Ishikawa (cell line): ENCODE data around the gene ANKS6.

Experiments
- CEBPB ChIP-seq: IDR thresholded peaks from 2 replicates; pipeline ENCODE4 v1.6.1; 2012
- CREB1 ChIP-seq: IDR thresholded peaks from 2 replicates; pipeline ENCODE4 v1.6.1; 2012; ENCODE audit warnings: low read depth
- EGR1 ChIP-seq: IDR thresholded peaks from 2 replicates; pipeline ENCODE4 v1.6.1; 2012
- EP300 ChIP-seq: IDR thresholded peaks from 2 replicates; pipeline ENCODE4 v1.6.1; 2012; ENCODE audit warnings: borderline replicate concordance
- FOXM1 ChIP-seq: IDR thresholded peaks from 2 replicates; pipeline ENCODE4 v1.6.1; 2012; ENCODE audit warnings: low read depth, borderline replicate concordance
- MAX ChIP-seq: IDR thresholded peaks from 2 replicates; pipeline ENCODE4 v1.6.1; 2012
- NFIC ChIP-seq: IDR thresholded peaks from 2 replicates; pipeline ENCODE4 v1.6.1; 2012
- RAD21 ChIP-seq: IDR thresholded peaks from 2 replicates; pipeline ENCODE4 v1.6.1; 2012; ENCODE audit warnings: low read depth
- REST ChIP-seq: IDR thresholded peaks from 2 replicates; pipeline ENCODE4 v1.6.1; 2012; ENCODE audit warnings: low read depth, mild to moderate bottlenecking
- TAF1 ChIP-seq: IDR thresholded peaks from 2 replicates; pipeline ENCODE4 v1.6.1; 2012; ENCODE audit warnings: low read depth, mild to moderate bottlenecking
- TCF12 ChIP-seq: IDR thresholded peaks from 2 replicates; pipeline ENCODE4 v1.6.1; 2012; ENCODE audit warnings: low read depth
- TEAD4 ChIP-seq: IDR thresholded peaks from 2 replicates; pipeline ENCODE4 v1.6.1; 2012
- USF1 ChIP-seq: IDR thresholded peaks from 2 replicates; pipeline ENCODE4 v1.6.1; 2012
- YY1 ChIP-seq: IDR thresholded peaks from 2 replicates; pipeline ENCODE4 v1.6.1; 2012; ENCODE audit warnings: low read depth
- ZBTB7A ChIP-seq: IDR thresholded peaks from 2 replicates; pipeline ENCODE4 v1.6.1; 2012; ENCODE audit warnings: low read depth

Gene ANKS6

GRCh38 chr9:98833090-98833956 lies 37.0 kb upstream of the ANKS6 start:
- TF ChIP-seq ZBTB7A: no peak
- no peak for TF ChIP-seq FOXM1
- no peak for TF ChIP-seq MAX
- no peak for TF ChIP-seq YY1

GRCh38 chr9:98832768-98833089 lies 36.4 kb upstream of the ANKS6 start:
- no peak for TF ChIP-seq USF1
- TF ChIP-seq EGR1: no peak
- TF ChIP-seq ZBTB7A: no peak
- no peak for TF ChIP-seq RAD21
- TF ChIP-seq REST: no peak
- no peak for TF ChIP-seq TEAD4
- no peak for TF ChIP-seq CREB1
- no peak for TF ChIP-seq CEBPB
- TF ChIP-seq YY1: no peak
- TF ChIP-seq EP300: no peak
- no peak for TF ChIP-seq MAX
- no peak for TF ChIP-seq TCF12
- no peak for TF ChIP-seq FOXM1
- TF ChIP-seq TAF1: no peak
- TF ChIP-seq NFIC: no peak

GRCh38 chr9:98831696-98832095 lies 35.3 kb upstream of the ANKS6 start:
- TF ChIP-seq MAX (no peak), RAD21 (no peak), EGR1 (no peak), EP300 (no peak), CEBPB (no peak), TEAD4 (no peak), NFIC (no peak), REST (no peak), ZBTB7A (no peak), USF1 (no peak), FOXM1 (no peak)

- TF ChIP-seq REST (no peak), RAD21 (no peak), MAX (no peak), YY1 (no peak), FOXM1 (no peak), TAF1 (no peak), TCF12 (no peak), EGR1 (no peak), TEAD4 (no peak), USF1 (no peak)
These were observed 34.2 kb upstream of the ANKS6 start for GRCh38 chr9:98830554-98830953.
